ENCODE measurements around the gene SRC.

Gene SRC

GRCh38 chr20:37422791-37423286, 76.9 kb downstream of the SRC start:
- DNase-seq (ENCODE audit: low read depth in 1 of 2, low spot score in 1 of 2), result no peak

- no peak for DNase-seq (ENCODE audit: low read depth in 1 of 2, low spot score in 1 of 2)
Measured at GRCh38 chr20:37423545-37423944, 77.6 kb downstream of the SRC start.

- DNase-seq (ENCODE audit: low read depth in 1 of 2, low spot score in 1 of 2), result no peak
Measured at GRCh38 chr20:37424062-37424851, 78.3 kb downstream of the SRC start.

GRCh38 chr20:37425103-37425625, 79.2 kb downstream of the SRC start:
- no peak for DNase-seq (ENCODE audit: low read depth in 1 of 2, low spot score in 1 of 2)

GRCh38 chr20:37426106-37426505, 80.2 kb downstream of the SRC start:
- no peak for DNase-seq (ENCODE audit: low read depth in 1 of 2, low spot score in 1 of 2)

- DNase-seq (ENCODE audit: low read depth in 1 of 2, low spot score in 1 of 2), result no peak
Measured at GRCh38 chr20:37426978-37427377, 81.0 kb downstream of the SRC start.

- no peak for DNase-seq (ENCODE audit: low read depth in 1 of 2, low spot score in 1 of 2)
Measured at GRCh38 chr20:37430044-37430443, 84.1 kb downstream of the SRC start.

- DNase-seq (ENCODE audit: low read depth in 1 of 2, low spot score in 1 of 2), result no peak
Measured at GRCh38 chr20:37430778-37431460, 85.0 kb downstream of the SRC start.

GRCh38 chr20:37431786-37432185, 85.8 kb downstream of the SRC start:
- DNase-seq (ENCODE audit: low read depth in 1 of 2, low spot score in 1 of 2), result no peak

- no peak for DNase-seq (ENCODE audit: low read depth in 1 of 2, low spot score in 1 of 2)
Measured at GRCh38 chr20:37432606-37433005, 86.7 kb downstream of the SRC start.

GRCh38 chr20:37435607-37436006, 89.7 kb downstream of the SRC start:
- DNase-seq (ENCODE audit: low read depth in 1 of 2, low spot score in 1 of 2), result no peak

GRCh38 chr20:37436527-37437186, 90.7 kb downstream of the SRC start:
- no peak for DNase-seq (ENCODE audit: low read depth in 1 of 2, low spot score in 1 of 2)

- DNase-seq (ENCODE audit: low read depth in 1 of 2, low spot score in 1 of 2), result no peak
Measured at GRCh38 chr20:37437676-37438075, 91.7 kb downstream of the SRC start.

GRCh38 chr20:37438464-37439222, 92.7 kb downstream of the SRC start:
- DNase-seq (ENCODE audit: low read depth in 1 of 2, low spot score in 1 of 2), result no peak

GRCh38 chr20:37439223-37439933, 93.4 kb downstream of the SRC start:
- no peak for DNase-seq (ENCODE audit: low read depth in 1 of 2, low spot score in 1 of 2)

- DNase-seq (ENCODE audit: low read depth in 1 of 2, low spot score in 1 of 2), result no peak
Measured at GRCh38 chr20:37441023-37441422, 95.1 kb downstream of the SRC start.

- DNase-seq (ENCODE audit: low read depth in 1 of 2, low spot score in 1 of 2), result no peak
Measured at GRCh38 chr20:37442547-37442946, 96.6 kb downstream of the SRC start.

GRCh38 chr20:37442986-37443385, 97.0 kb downstream of the SRC start:
- DNase-seq (ENCODE audit: low read depth in 1 of 2, low spot score in 1 of 2), result no peak

- no peak for DNase-seq (ENCODE audit: low read depth in 1 of 2, low spot score in 1 of 2)
Measured at GRCh38 chr20:37443596-37443995, 97.7 kb downstream of the SRC start.

- DNase-seq (ENCODE audit: low read depth in 1 of 2, low spot score in 1 of 2), result no peak
Measured at GRCh38 chr20:37445041-37445440, 99.1 kb downstream of the SRC start.

Data from activated CD4-positive, alpha-beta T cell treated with anti-CD3 and anti-CD28 coated beads, Interleukin-2, amount 50 U/mL, for 24 hours (primary cell).